Measurements from ENCODE around the gene LGALS12. TPM values are rescaled to one million over a fixed set of nuclear protein-coding genes. Genes with fewer than 3 reads are reported as not detected.

Gene LGALS12
- total RNA-seq: not detected in 2 replicates

- DNase-seq (ENCODE audit: low read depth in 2 of 2): no peak
Measured at GRCh38 chr11:63505857-63506528, at the start of gene LGALS12. Gene LGALS12 (plus strand): TSS chr11:63506084. CDS start chr11:63506459, 375 bp downstream.

DNA sequence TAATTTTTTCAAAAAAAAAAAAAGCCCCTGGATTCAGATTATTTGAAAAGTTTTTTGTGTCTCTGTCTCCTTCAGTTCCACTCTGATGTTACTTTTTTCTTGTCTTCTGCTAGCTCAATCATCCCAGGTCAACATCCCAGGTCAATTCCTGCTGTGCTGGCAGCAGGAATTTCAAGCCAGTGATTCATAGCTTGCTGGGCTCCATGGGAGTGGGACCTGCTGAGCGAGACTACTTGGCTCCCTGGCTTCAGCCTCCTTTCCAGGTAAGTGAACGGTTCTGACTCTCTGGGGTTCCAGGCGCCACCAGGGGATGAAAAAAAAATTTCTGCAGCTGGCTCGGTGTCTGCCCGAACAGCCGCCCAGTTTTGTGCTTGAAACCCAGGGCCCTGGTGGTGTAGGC, 46.3 kb upstream of the LGALS12 start:
- no peak for DNase-seq (ENCODE audit: low read depth in 2 of 2)

DNA sequence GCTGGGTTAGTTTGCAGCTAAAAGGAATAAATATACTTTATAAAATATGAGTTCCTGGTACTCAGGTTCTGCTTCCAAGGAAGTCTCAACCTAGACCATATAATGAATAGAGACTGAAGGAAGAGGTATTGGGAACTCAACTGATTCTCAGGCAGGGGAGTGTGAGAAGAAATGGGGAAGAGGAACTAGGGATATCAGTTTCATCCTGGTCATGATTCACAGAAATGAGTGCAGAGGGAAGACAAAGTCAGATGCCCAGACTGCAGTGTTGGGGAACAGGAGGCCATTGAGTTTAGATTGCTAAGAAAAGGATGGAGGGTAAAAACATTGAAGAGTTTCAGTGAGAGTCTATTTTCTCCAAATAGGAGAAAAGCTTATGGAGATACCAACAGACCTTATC, 43.7 kb upstream of the LGALS12 start:
- DNase-seq (ENCODE audit: low read depth in 2 of 2): no peak

DNA sequence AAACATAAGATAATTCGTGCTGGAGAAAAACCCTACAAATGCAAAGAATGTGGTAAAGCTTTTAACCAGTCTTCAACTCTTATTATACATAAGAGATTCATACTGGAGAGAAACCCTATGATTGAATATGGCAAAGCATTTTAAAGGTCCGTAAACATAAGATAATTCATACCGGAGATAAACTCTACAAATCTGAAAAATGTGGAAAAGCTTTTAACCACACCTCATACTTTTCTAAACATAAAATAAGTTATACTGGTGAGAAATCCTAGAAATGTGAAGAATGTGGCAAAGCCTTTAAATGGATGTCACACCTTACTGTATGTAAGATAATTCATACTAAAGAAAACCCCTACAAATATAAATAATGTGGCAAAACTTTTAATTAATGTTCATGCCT, 35.6 kb upstream of the LGALS12 start:
- DNase-seq (ENCODE audit: low read depth in 2 of 2): no peak

GRCh38 chr11:63472372-63472771, 33.5 kb upstream of the LGALS12 start:
- DNase-seq (ENCODE audit: low read depth in 2 of 2): no peak

GRCh38 chr11:63476618-63477017, 29.3 kb upstream of the LGALS12 start:
- no peak for DNase-seq (ENCODE audit: low read depth in 2 of 2)

GRCh38 chr11:63478896-63479295, 27.0 kb upstream of the LGALS12 start:
- DNase-seq (ENCODE audit: low read depth in 2 of 2): peak; percentile 50 to 73

GRCh38 chr11:63480039-63480438, 25.8 kb upstream of the LGALS12 start:
- DNase-seq (ENCODE audit: low read depth in 2 of 2): no peak

DNA sequence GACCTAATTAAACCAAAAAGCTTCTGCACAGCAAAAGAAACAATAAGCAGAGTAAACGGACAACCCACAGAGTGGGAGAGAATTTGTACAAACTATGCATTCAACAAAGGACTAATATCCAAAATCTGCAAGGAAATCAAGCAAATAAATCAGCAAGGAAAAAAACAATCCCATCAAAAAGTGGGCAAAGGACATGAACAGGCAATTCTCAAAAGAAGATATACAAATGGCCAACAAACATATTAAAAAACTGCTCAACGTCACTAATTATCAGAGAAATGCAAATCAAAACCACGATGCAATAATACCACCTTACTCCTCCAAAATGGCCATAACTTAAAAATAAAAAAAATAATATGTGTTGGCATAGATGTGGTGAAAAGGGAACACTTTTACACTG, 20.1 kb upstream of the LGALS12 start:
- DNase-seq (ENCODE audit: low read depth in 2 of 2): no peak

GRCh38 chr11:63488789-63489188, 17.1 kb upstream of the LGALS12 start:
- DNase-seq (ENCODE audit: low read depth in 2 of 2): no peak

DNA sequence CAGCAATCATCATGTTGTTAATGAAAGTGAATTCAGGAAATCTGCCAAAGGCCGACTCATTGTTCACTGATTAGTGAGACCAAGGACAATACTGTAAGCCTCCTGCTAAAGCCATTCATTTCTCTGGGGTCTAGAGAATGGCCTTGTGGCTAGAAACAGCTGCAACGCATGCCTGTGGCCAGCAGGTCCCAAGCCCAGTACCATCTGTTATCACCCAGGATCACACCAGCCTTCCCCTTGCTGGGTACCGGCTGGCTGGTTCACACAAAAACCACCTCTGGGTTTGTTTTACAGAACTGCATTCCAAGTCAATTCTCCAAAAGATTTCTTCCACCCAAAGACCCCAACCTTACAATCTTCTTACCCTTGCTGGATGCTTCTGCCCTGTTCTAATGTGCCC, 16.0 kb upstream of the LGALS12 start:
- DNase-seq (ENCODE audit: low read depth in 2 of 2): no peak

DNA sequence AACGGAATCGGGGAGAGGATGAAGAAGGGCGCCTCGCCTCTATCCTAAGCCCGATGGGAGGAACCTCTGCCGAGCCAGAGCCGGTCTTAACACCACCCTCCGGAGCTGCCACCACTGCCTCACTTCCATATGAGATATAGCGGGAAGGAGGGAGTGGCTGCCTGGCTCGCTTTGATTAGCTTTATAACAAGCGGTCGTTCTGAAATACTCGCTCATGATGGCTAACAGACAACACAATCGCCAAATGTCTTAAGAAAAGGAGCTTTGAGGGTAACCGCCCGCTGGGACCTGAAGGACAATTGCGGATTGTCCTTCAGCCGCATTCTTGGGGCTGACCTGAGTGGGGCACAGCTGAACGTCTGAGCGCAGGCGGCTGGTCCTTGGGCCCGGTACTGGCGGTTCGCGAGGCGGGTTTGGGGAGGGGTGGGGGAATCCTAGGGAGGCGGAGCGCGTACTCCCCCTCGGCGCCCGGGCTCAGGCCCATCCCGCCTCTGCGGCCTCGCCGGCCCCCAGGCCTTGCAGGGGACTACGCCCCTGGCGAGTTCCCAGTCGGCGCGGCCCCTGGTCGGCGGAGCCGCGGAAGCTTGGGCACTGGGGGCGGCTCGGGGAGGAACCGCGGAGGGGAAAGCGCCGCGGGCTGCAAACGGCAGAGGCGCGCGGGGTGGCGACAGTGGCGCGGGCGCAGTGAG, 15.2 kb upstream of the LGALS12 start, which contains the start of gene PLAAT5:
Gene PLAAT5 (minus strand): TSS at position 617 of the 689 bp plus-strand sequence. CDS start 133 bp downstream, at position 484.
- DNase-seq (ENCODE audit: low read depth in 2 of 2): no peak

GRCh38 chr11:63491240-63491587, 14.7 kb upstream of the LGALS12 start:
- no peak for DNase-seq (ENCODE audit: low read depth in 2 of 2)

- no peak for DNase-seq (ENCODE audit: low read depth in 2 of 2)
Measured at GRCh38 chr11:63491636-63492372, 14.1 kb upstream of the LGALS12 start.

DNA sequence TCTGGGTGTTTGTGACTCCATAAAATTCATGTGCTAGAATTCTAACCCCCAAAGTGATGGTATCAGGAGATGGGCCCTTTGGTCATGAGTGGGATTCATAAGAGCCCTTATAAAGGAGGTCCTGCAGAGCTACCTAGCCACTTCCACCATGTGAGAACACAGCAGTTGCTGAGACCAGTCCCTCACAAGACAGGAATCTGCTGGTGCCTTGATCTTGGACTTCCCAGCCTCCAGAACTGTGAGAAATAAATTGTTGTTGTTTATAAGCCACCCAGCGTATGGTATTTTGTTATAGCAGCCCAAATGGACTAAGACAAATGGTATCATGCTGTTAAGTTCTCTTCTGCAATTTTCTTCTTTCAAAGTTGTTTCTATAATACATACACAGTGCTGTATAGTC, 13.4 kb upstream of the LGALS12 start:
- DNase-seq (ENCODE audit: low read depth in 2 of 2): no peak

DNA sequence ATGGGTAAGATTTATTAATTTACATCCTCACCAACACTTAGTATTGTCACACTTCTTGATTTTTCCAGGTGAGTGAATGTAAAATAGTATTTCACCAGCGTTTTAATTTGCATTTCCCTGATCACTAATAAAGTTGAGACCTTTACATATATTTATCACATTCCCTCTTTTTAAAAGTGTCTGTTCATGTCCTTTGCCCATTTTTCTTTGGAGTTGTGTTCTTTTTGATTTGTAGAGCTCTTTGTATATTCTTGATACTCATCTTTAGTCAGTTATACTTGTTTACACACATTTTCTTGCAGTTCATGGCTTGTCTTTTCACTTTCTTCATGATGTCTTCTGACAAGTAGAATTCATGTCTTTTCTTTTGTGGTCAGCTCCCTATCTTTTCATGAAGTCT, 12.8 kb upstream of the LGALS12 start:
- DNase-seq (ENCODE audit: low read depth in 2 of 2): no peak

DNA sequence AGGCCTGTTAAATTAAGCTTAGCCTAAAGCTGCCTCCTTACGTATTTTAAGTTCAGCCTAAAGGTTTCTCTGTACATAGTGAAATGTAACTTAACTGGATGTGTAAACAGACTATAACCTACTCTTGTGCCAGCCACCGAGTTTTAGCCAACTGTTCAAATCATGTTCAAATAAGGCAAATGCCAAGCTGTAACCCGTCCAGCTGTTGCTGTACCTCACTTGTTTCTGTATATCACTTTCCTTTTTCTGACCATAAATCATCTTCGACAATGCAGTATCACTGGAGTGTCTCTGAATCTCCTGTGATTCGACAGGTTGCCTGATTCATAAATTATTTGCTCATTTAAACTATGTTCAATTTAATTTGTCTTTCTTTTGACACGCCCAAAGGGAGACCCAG, 10.9 kb upstream of the LGALS12 start:
- DNase-seq (ENCODE audit: low read depth in 2 of 2): no peak

DNA sequence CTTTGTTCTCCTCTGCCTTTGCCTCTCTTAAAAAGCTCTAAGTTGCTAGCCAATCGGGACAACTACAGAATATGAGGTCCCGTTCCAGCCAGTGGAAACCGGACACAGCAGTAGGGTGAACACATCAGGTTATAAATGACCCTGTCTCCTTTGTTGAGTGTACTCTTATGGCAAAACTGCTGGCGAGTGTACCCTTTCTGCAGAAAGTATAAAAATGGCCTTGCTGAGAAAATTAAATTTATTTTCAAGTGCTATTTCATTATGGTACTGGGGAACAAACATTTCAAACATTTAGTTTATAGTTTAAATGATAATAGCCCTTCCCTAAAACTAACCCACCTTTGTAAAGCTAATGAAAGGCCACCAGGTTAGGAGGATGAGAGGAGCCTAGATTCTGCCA, 6.0 kb upstream of the LGALS12 start:
- DNase-seq (ENCODE audit: low read depth in 2 of 2): no peak

DNA sequence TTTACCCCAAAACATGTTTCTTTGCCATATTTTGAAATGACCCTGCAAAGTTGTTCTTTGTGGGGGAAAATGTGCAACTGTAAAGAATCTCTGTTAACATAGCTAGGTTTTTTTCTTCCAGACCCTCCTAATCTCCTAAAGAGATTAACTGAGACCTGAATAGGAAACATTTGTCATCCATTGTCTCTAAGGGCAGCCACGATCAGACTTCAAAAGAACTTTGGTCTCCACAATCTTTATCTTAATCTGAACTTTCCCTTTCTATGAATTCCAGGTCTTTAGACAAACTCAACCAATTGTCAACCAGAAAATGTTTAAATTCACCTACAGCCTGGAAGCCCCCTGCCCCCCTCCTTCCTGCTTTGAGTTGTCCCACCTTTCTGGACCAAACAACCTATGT, 4.6 kb upstream of the LGALS12 start:
- DNase-seq (ENCODE audit: low read depth in 2 of 2): no peak

DNA sequence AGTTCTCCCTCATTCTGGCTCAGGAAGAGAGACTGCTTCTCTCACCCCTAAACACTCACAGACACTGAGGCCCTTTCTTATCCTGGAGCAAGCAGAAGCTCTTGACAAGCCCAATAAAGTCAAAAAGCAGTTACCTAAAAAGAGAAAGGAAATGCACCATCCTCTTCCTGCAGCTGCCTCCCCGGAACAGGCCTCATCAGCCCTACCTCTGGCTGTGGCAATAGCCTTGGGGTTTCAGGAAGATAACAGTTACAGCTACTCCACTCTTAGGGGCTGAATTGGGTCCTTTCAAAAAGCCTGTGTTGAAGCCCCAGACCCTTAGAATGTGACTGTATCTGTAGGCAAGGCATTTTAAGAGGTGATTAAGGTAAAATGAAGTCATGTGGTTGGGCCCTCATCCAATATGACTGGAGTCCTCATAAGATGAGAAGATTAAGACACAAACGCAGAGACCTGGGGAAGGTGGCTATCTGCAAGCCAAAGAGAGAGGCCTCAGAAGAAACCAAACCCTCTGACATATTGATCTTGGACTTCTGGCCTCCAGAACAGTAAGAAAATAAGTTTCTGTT, 3.5 kb upstream of the LGALS12 start:
- no peak for DNase-seq (ENCODE audit: low read depth in 2 of 2)

GRCh38 chr11:63503492-63503891, 2.4 kb upstream of the LGALS12 start:
- no peak for DNase-seq (ENCODE audit: low read depth in 2 of 2)

DNA sequence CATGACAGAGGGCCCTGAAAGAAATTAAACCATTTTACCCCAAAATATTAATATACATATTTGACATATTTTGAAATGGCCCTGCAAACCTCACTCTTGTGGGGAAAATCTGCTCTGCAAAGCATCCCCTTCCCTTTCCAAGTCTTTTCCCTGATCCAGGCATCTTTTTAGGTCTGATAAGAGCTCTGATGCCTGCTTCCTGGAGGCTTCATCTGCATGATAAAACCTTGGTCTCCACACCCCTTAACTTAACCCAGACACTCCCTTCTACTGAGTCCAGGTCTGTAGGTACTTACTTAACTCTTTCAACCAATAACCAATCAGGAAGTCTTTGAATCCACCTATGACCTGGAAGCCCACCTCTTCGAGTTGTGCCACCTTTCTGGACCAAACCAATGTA, 1.8 kb upstream of the LGALS12 start:
- no peak for DNase-seq (ENCODE audit: low read depth in 2 of 2)
